GM10266 (cell line): ENCODE measurements around the gene FXYD4.
"Not testable (repeated sequence)": the region's sequence is repeated elsewhere in the genome, so short reads cannot be mapped to it uniquely, and the experiment has no call there.

ENCODE experiments used
- DNase-seq: peaks from one replicate; pipeline ENCODE4 v3.0.0; 2012; ENCODE audit errors: extremely low spot score
- TF ChIP-seq, protein P1 (sequence below): IDR thresholded peaks from 2 replicates; pipeline ENCODE4 v1.5.1; 2012; ENCODE audit warnings: mild to moderate bottlenecking, low read depth; ENCODE audit not compliant: control insufficient read depth, insufficient read depth; ENCODE audit errors: missing control alignments

FXYD4 gene

DNA sequence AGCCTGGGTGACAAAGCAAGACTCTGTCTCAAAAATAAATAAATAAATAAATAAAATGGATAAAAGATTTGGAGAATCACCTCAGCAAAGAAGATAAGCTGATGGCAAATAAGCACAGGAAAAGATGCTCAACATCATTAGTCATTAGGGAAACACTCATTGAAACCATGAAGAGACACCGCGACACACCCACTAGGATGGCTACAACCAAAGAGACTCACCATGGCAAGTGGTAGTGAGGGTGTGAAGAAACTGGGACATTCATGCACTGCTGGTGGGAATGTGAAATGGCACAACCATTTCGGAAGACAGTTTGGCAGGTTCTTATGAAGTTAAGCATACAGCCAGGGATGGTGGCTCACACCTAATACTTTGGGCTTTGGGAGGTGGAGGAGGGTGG, 37.8 kb upstream of the FXYD4 start:
- no peak for DNase-seq

DNA sequence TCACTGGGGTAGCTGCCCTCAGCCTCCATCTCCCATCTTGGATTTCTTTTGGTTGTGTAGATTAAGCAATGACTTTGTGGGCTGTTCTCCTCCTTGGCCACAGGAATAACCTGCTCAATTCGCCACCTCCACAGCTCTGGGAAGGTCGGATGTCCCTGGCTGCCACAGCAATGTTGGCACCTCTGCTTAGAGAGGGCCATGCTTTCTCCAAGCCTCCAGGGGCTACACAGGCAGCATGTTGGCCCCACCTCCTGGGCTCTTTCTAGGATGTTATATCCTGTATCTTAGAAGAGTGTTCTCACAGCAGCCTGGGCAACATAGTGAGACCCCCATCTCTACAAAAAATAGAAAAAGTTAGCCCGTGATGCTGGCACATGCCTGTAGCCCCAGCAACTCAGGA, 35.4 kb upstream of the FXYD4 start:
- TF ChIP-seq, protein P1, sequence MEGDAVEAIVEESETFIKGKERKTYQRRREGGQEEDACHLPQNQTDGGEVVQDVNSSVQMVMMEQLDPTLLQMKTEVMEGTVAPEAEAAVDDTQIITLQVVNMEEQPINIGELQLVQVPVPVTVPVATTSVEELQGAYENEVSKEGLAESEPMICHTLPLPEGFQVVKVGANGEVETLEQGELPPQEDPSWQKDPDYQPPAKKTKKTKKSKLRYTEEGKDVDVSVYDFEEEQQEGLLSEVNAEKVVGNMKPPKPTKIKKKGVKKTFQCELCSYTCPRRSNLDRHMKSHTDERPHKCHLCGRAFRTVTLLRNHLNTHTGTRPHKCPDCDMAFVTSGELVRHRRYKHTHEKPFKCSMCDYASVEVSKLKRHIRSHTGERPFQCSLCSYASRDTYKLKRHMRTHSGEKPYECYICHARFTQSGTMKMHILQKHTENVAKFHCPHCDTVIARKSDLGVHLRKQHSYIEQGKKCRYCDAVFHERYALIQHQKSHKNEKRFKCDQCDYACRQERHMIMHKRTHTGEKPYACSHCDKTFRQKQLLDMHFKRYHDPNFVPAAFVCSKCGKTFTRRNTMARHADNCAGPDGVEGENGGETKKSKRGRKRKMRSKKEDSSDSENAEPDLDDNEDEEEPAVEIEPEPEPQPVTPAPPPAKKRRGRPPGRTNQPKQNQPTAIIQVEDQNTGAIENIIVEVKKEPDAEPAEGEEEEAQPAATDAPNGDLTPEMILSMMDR: no peak

More for the DNA sequence above, 37.8 kb upstream of the FXYD4 start:
- TF ChIP-seq, protein P1: no peak

DNA sequence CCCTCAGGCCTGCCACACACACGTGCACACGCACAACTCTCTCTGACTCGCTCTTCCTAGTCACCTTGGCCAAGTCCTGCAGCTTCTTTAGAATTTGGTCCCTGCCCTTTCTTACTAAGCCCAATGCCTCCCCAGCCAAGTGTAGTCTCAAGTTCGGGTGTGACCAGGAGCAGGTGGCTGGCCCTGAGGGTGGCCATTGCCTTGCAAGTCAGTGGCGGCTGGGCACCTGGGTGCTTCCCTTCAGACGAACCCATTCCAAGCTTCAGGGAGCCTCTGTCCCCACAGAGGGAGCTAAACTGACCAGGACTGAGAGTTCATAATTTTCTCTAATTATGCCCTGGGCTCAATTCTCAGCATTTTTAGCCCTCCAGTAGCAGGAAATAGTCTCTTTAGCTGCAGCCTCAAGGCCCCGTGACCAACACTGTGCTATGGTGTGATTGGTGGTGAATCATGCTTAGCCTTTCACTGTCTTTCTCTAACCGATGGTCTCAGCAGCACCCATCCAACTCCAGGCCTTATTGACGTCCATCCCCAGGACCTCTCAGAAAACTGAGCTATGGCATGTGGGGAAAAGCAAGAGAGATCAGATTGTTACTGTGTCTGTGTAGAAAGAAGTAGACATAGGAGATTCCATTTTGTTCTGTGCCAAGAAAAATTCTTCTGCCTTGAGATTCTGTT, 34.7 kb upstream of the FXYD4 start:
- DNase-seq: no peak
- TF ChIP-seq, protein P1: no peak

More for the DNA sequence above, 35.4 kb upstream of the FXYD4 start:
- DNase-seq: no peak

DNA sequence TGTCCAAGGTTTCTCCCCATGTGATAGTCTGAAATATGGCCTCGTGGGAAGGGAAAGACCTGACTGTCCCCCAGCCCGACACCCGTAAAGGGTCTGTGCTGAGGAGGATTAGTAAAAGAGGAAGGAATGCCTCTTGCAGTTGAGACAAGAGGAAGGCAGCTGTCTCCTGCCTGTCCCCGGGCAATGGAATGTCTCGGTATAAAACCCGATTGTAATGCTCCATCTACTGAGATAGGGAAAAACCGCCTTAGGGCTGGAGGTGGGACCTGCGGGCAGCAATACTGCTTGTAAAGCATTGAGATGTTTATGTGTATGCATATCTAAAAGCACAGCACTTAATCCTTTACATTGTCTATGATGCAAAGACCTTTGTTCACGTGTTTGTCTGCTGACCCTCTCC, 33.9 kb upstream of the FXYD4 start:
- not testable (repeated sequence) for DNase-seq

DNA sequence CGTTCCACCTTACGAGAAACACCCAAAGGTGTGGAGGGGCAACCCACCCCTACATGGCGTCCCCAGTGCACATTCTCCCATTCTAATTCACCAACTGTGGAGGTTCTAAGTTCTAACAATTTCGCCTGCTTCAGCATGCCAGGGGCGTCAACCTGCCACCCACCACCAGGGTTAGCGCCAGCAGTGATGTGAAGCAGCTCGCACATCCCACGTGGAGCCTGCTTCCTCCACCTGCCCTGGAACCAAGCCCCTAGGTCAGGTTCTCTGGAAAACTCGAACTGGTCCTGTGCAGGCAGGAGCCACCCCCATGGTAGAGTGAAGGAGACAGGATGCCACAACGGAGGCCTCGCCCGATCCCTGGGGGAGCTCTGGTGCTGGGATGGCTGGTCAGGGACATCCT, 33.3 kb upstream of the FXYD4 start:
- no peak for DNase-seq
- TF ChIP-seq, protein P1: no peak

DNA sequence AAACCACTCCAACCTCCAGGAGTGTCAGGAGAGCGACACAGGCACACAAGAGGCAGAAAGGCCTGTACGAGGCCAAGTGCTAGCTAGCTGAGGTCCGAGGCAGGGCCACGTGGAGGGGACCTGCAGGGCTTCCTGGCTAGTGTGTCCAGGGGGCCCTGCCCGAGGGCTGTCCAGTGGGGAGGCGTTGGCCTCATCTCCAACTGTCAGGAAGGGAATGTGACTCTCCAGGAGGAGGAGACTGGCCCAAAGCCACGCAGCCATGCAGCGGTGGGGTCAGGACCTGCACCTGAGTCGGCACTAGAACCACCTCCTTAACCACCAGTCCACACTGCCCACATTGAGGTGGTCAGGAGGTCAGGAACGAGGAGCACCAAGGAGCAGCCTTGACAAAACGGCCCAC, 32.3 kb upstream of the FXYD4 start:
- TF ChIP-seq, protein P1: no peak
- no peak for DNase-seq

DNA sequence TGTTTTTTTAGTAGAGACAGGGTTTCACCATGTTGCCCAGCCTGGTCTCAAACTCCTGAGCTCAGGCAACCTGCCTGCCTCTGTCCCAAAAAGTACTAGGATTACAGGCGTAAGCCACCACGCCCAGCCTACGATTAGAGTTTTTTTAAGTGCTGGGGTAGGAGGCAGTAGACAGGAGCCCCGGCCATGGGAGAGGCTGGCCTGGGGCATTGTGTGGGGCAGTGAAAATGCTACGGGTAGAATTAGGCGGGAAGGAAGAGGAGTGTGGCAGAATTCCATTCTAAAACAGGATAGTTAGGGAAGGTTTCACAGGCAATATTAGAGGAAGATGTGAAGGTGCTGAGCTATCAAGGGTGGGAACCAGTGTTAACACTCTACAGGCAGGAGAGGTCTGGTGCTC, 31.3 kb upstream of the FXYD4 start:
- no peak for DNase-seq
- TF ChIP-seq, protein P1: no peak

DNA sequence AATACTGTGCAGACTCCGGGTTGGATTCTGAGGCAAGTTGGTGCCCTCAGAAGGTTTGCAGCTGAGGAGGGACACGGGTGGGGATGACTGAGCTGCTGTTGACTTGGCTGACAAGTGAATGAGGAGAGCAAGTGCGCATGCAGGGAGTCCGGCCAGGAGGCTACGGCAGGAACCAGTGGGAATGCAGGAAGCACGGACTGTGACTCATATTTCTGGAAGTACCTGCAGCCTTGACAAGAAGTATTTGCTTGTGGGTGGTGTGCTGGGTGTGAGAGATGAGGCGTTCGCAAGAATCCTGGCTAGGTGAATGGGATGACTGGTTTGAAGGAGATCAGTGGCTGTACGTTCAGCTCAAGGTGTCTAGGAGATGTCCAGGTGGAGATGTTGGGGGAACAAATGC, 30.8 kb upstream of the FXYD4 start:
- no peak for DNase-seq
- TF ChIP-seq, protein P1: no peak
